Liver (tissue), 9 donors: ENCODE measurements around the gene CDK11A. TPM values are rescaled to one million over a fixed set of nuclear protein-coding genes. Genes with fewer than 3 reads are reported as not detected.

Experiments used
- DNase-seq: peaks from one replicate; pipeline ENCODE4 v3.0.0-alpha.2; 2017; ENCODE audit warnings: low spot score
- H3K27ac ChIP-seq, 2 donors: one replicate each; pipeline ENCODE4 v1.7.0; 2013; ENCODE audit warnings: inconsistent platforms in 2 of 2, low read length in 2 of 2, control low read depth in 1 of 2, low read depth in 1 of 2, mild to moderate bottlenecking in 1 of 2
- H3K27me3 ChIP-seq, 4 donors: one replicate each; pipeline versions ENCODE4 v1.6.1 to v1.7.0; 2013; ENCODE audit warnings: low read length in 3 of 4, inconsistent platforms in 1 of 4, mild to moderate bottlenecking in 1 of 4, moderate library complexity in 1 of 4; ENCODE audit not compliant: control insufficient read depth in 4 of 4, insufficient read depth in 4 of 4
- H3K36me3 ChIP-seq, 4 donors: one replicate each; pipeline versions ENCODE4 v1.6.1 to v1.7.0; 2013; ENCODE audit warnings: low read length in 3 of 4, mild to moderate bottlenecking in 3 of 4, low read depth in 1 of 4, moderate library complexity in 1 of 4; ENCODE audit not compliant: control insufficient read depth in 4 of 4, insufficient read depth in 3 of 4
- H3K4me1 ChIP-seq, 4 donors: one replicate each; pipeline versions ENCODE4 v1.6.1 to v1.7.0; 2013; ENCODE audit warnings: low read length in 3 of 4, mild to moderate bottlenecking in 3 of 4, moderate library complexity in 1 of 4; ENCODE audit not compliant: control insufficient read depth in 4 of 4, insufficient read depth in 4 of 4
- H3K4me3 ChIP-seq, 3 donors: one replicate each; pipeline versions ENCODE4 v1.6.1 to v1.7.0; 2013; ENCODE audit warnings: low read length in 3 of 3, control low read depth in 1 of 3, low read depth in 1 of 3, mild to moderate bottlenecking in 1 of 3
- H3K9ac ChIP-seq, 2 donors: one replicate each; pipeline ENCODE4 v1.7.0; 2013; ENCODE audit warnings: low read length in 2 of 2, mild to moderate bottlenecking in 2 of 2, moderate library complexity in 2 of 2, control low read depth in 1 of 2, low read depth in 1 of 2
- H3K9me3 ChIP-seq, 4 donors: one replicate each; pipeline versions ENCODE4 v1.6.1 to v1.7.0; 2013; ENCODE audit warnings: low read length in 3 of 4; ENCODE audit not compliant: control insufficient read depth in 4 of 4
- ATF3 ChIP-seq: IDR thresholded peaks from 2 replicates; pipeline ENCODE4 v1.6.1; 2016; ENCODE audit warnings: antibody characterized with exemption
- EGR1 ChIP-seq, 2 donors: IDR thresholded peaks; 2 replicates each; pipeline ENCODE4 v1.6.1; 2016 to 2018; ENCODE audit warnings: antibody characterized with exemption in 2 of 2, low read depth in 2 of 2
- FOXA1 ChIP-seq: IDR thresholded peaks from 2 replicates; pipeline ENCODE4 v1.6.1; 2016; ENCODE audit warnings: antibody characterized with exemption
- FOXA2 ChIP-seq: IDR thresholded peaks from 2 replicates; pipeline ENCODE4 v1.6.1; 2016; ENCODE audit warnings: antibody characterized with exemption
- GABPA ChIP-seq, 2 donors: IDR thresholded peaks in 1 of 2; conservative IDR thresholded peaks in 1 of 2; 2 replicates each; pipeline ENCODE4 v1.6.1; 2016; ENCODE audit warnings: antibody characterized with exemption in 2 of 2, mild to moderate bottlenecking in 1 of 2, moderate library complexity in 1 of 2
- HNF4A ChIP-seq, 2 donors: conservative IDR thresholded peaks; 2 replicates each; pipeline ENCODE4 v1.6.1; 2016; ENCODE audit warnings: antibody characterized with exemption in 2 of 2, mild to moderate bottlenecking in 2 of 2
- HNF4G ChIP-seq: IDR thresholded peaks from 2 replicates; pipeline ENCODE4 v1.6.1; 2016; ENCODE audit warnings: antibody characterized with exemption
- JUND ChIP-seq, 2 donors: IDR thresholded peaks; 2 replicates each; pipeline ENCODE4 v1.6.1; 2016; ENCODE audit warnings: antibody characterized with exemption in 2 of 2
- NR2F2 ChIP-seq: IDR thresholded peaks from 2 replicates; pipeline ENCODE4 v1.6.1; 2016; ENCODE audit warnings: antibody characterized with exemption
- RAD21 ChIP-seq, 2 donors: IDR thresholded peaks; 2 replicates each; pipeline ENCODE4 v1.6.1; 2016; ENCODE audit warnings: antibody characterized with exemption in 2 of 2, mild to moderate bottlenecking in 2 of 2
- RXRA ChIP-seq, 2 donors: IDR thresholded peaks; 2 replicates each; pipeline ENCODE4 v1.6.1; 2017 to 2018; ENCODE audit warnings: antibody characterized with exemption in 2 of 2, mild to moderate bottlenecking in 1 of 2
- SP1 ChIP-seq: IDR thresholded peaks from 2 replicates; pipeline ENCODE4 v1.6.1; 2018; ENCODE audit warnings: antibody characterized with exemption, mild to moderate bottlenecking
- TAF1 ChIP-seq: conservative IDR thresholded peaks from 2 replicates; pipeline ENCODE4 v1.6.1; 2016; ENCODE audit warnings: antibody characterized with exemption, mild to moderate bottlenecking
- YY1 ChIP-seq: IDR thresholded peaks from 2 replicates; pipeline ENCODE4 v1.6.1; 2016; ENCODE audit warnings: antibody characterized with exemption, mild to moderate bottlenecking
- WGBS: extraction: QIAGEN DNeasy Blood & Tissue Kit; methylation state at CpG from one replicate; pipeline ENCODE4 v1.1.7; 2013; 5-methylcytosine and 5-hydroxymethylcytosine counted together
- polyA plus RNA-seq, 2 donors: library from polyadenylated mRNA; stranded (reverse) in 1 of 2; unstranded in 1 of 2; fragments of 200-250 nt in 1 of 2; fragments of >200 nt in 1 of 2; fragmentation: Nextera tagmentation in 1 of 2; extraction: Ambion mirVana in 1 of 2; gene quantifications; one replicate each; pipeline versions ENCODE4 v1.2.1 to v1.2.3, GENCODE V29; 2013 to 2015
- total RNA-seq, 2 donors: library from RNA; depleted of rRNA; stranded (reverse); fragments of >200 nt; gene quantifications; one replicate each; pipeline ENCODE4 v1.2.3, GENCODE V29; 2014
- TF ChIP-seq, protein P1 (sequence below): IDR thresholded peaks from 2 replicates; pipeline ENCODE4 v1.6.1; 2016; ENCODE audit warnings: antibody characterized with exemption
- TF ChIP-seq, protein P2 (sequence below): fragments of 150-350 bp; IDR thresholded peaks from 2 replicates; pipeline ENCODE4 v1.5.1; 2017; ENCODE audit warnings: improper control_type of control experiment, low read depth, low read length; ENCODE audit not compliant: missing input control
- TF ChIP-seq, protein P3 (sequence below): IDR thresholded peaks from 2 replicates; pipeline ENCODE4 v1.6.1; 2016; ENCODE audit warnings: antibody characterized with exemption, mild to moderate bottlenecking
- TF ChIP-seq, protein P4 (sequence below): IDR thresholded peaks from 2 replicates; pipeline ENCODE4 v1.6.1; 2016; ENCODE audit warnings: antibody characterized with exemption
- donor health status: healthy.
- donor health status: healthy.
- donor health status: healthy.
- donor health status: healthy.
- donor health status: healthy.

The CDK11A gene
- total and polyA plus RNA-seq, 4 donors = 13.7 to 17.0 (median 13.9) TPM

DNA sequence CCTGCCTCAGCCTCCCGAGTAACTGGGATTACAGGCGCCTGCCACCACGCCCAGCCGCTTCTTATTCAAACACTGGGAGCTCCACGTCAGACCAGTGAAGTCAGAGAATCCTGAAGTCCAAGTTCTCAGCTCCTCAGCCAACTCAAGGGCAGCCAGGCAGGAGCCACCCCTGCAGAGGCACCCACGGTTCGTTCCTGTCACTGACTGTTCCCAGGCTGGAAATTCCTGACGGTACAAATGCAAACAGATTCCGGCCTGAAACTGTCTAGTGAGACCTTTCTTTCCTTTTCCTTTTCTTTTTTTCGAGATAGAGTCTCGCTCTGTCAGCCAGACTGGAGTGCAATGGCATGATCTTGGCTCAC, 43.3 kb downstream of the CDK11A start (continued):
- no peak for TF ChIP-seq ATF3

- peaks cover 7 to 19% (median 14%) of the 10 kb centered on the region in 4 donors for H3K4me1 ChIP-seq
- 95% methylated on average over 32 of the region's 32 CpGs for WGBS
Observed at GRCh38 chr1:1680031-1680911, 43.9 kb downstream of the CDK11A start.

More at GRCh38 chr1:1680031-1680911, 43.9 kb downstream of the CDK11A start:
- no peak for TF ChIP-seq RXRA (IDR thresholded peaks at IDR 0.05)
- no peak for TF ChIP-seq GABPA (IDR thresholded peaks at IDR 0.05 in 1 of 2, conservative IDR thresholded peaks at IDR 0.05 in 1 of 2)
- TF ChIP-seq YY1 = no peak
- TF ChIP-seq FOXA2 = no peak
- no peak for TF ChIP-seq JUND (IDR thresholded peaks at IDR 0.05)
- TF ChIP-seq EGR1 (IDR thresholded peaks at IDR 0.05; ENCODE audit: low read depth in 2 of 2) = no peak
- no peak for TF ChIP-seq FOXA1
- TF ChIP-seq, protein P1, sequence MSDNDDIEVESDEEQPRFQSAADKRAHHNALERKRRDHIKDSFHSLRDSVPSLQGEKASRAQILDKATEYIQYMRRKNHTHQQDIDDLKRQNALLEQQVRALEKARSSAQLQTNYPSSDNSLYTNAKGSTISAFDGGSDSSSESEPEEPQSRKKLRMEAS = no peak
- no peak for TF ChIP-seq HNF4A (conservative IDR thresholded peaks at IDR 0.05)
- TF ChIP-seq ATF3 = no peak
- no peak for TF ChIP-seq HNF4G
- TF ChIP-seq RAD21 (IDR thresholded peaks at IDR 0.05) = no peak
- TF ChIP-seq SP1 = no peak
- TF ChIP-seq, protein P2, sequence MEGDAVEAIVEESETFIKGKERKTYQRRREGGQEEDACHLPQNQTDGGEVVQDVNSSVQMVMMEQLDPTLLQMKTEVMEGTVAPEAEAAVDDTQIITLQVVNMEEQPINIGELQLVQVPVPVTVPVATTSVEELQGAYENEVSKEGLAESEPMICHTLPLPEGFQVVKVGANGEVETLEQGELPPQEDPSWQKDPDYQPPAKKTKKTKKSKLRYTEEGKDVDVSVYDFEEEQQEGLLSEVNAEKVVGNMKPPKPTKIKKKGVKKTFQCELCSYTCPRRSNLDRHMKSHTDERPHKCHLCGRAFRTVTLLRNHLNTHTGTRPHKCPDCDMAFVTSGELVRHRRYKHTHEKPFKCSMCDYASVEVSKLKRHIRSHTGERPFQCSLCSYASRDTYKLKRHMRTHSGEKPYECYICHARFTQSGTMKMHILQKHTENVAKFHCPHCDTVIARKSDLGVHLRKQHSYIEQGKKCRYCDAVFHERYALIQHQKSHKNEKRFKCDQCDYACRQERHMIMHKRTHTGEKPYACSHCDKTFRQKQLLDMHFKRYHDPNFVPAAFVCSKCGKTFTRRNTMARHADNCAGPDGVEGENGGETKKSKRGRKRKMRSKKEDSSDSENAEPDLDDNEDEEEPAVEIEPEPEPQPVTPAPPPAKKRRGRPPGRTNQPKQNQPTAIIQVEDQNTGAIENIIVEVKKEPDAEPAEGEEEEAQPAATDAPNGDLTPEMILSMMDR = no peak
- no peak for TF ChIP-seq TAF1
- no peak for TF ChIP-seq NR2F2
- TF ChIP-seq, protein P3, sequence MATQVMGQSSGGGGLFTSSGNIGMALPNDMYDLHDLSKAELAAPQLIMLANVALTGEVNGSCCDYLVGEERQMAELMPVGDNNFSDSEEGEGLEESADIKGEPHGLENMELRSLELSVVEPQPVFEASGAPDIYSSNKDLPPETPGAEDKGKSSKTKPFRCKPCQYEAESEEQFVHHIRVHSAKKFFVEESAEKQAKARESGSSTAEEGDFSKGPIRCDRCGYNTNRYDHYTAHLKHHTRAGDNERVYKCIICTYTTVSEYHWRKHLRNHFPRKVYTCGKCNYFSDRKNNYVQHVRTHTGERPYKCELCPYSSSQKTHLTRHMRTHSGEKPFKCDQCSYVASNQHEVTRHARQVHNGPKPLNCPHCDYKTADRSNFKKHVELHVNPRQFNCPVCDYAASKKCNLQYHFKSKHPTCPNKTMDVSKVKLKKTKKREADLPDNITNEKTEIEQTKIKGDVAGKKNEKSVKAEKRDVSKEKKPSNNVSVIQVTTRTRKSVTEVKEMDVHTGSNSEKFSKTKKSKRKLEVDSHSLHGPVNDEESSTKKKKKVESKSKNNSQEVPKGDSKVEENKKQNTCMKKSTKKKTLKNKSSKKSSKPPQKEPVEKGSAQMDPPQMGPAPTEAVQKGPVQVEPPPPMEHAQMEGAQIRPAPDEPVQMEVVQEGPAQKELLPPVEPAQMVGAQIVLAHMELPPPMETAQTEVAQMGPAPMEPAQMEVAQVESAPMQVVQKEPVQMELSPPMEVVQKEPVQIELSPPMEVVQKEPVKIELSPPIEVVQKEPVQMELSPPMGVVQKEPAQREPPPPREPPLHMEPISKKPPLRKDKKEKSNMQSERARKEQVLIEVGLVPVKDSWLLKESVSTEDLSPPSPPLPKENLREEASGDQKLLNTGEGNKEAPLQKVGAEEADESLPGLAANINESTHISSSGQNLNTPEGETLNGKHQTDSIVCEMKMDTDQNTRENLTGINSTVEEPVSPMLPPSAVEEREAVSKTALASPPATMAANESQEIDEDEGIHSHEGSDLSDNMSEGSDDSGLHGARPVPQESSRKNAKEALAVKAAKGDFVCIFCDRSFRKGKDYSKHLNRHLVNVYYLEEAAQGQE = no peak
- TF ChIP-seq, protein P4, sequence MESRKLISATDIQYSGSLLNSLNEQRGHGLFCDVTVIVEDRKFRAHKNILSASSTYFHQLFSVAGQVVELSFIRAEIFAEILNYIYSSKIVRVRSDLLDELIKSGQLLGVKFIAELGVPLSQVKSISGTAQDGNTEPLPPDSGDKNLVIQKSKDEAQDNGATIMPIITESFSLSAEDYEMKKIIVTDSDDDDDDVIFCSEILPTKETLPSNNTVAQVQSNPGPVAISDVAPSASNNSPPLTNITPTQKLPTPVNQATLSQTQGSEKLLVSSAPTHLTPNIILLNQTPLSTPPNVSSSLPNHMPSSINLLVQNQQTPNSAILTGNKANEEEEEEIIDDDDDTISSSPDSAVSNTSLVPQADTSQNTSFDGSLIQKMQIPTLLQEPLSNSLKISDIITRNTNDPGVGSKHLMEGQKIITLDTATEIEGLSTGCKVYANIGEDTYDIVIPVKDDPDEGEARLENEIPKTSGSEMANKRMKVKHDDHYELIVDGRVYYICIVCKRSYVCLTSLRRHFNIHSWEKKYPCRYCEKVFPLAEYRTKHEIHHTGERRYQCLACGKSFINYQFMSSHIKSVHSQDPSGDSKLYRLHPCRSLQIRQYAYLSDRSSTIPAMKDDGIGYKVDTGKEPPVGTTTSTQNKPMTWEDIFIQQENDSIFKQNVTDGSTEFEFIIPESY = no peak
- H3K27ac ChIP-seq = no peak overlapping the region
- no peak for DNase-seq
- no peaks in the 10 kb centered on the region for H3K27me3 ChIP-seq
- H3K9ac ChIP-seq = no peak overlapping the region
- H3K36me3 ChIP-seq = peaks cover 0 to 3% (median 0%) of the 10 kb centered on the region in 4 donors
- no peaks in the 10 kb centered on the region for H3K9me3 ChIP-seq
- no peak overlapping the region for H3K4me3 ChIP-seq
